Activated T-cell treated with anti-CD3 and anti-CD28 coated beads, Interleukin-2, amount 50 U/mL, for 1 hour (primary cell): ENCODE data around the gene STARD5.
"Not testable (repeated sequence)": the region's sequence is repeated elsewhere in the genome, so short reads cannot be mapped to it uniquely, and the experiment has no call there.

Source experiments
- DNase-seq: peaks from one replicate; pipeline ENCODE4 v3.0.0-alpha.2; 2020

The STARD5 gene

GRCh38 chr15:81323944-81324881 lies at the start of gene STARD5:
STARD5 (minus strand) TSS chr15:81324141; CDS start chr15:81324099, 42 bp downstream.
- DNase-seq = peak; percentile 96

- DNase-seq = no peak
These were observed 49.2 kb upstream of the STARD5 start for GRCh38 chr15:81373176-81373575.

- no peak for DNase-seq
These were observed 48.6 kb upstream of the STARD5 start for GRCh38 chr15:81372575-81372974.

- no peak for DNase-seq
These were observed 40.0 kb upstream of the STARD5 start for GRCh38 chr15:81363718-81364500.

- no peak for DNase-seq
These were observed 39.3 kb upstream of the STARD5 start for GRCh38 chr15:81363276-81363675.

- no peak for DNase-seq
These were observed 38.8 kb upstream of the STARD5 start for GRCh38 chr15:81362790-81363189.

GRCh38 chr15:81361891-81362290 lies 38.0 kb upstream of the STARD5 start:
- DNase-seq = no peak

- DNase-seq = no peak
These were observed 36.5 kb upstream of the STARD5 start for GRCh38 chr15:81360491-81360890.

- DNase-seq = no peak
These were observed 34.3 kb upstream of the STARD5 start for GRCh38 chr15:81358248-81358647.

GRCh38 chr15:81357180-81357686 lies 33.3 kb upstream of the STARD5 start:
- no peak for DNase-seq

- DNase-seq = no peak
These were observed 32.3 kb upstream of the STARD5 start for GRCh38 chr15:81356252-81356651.

- no peak for DNase-seq
These were observed 27.7 kb upstream of the STARD5 start for GRCh38 chr15:81351651-81352050.

GRCh38 chr15:81349271-81349670 lies 25.3 kb upstream of the STARD5 start:
- no peak for DNase-seq

GRCh38 chr15:81348691-81349090 lies 24.8 kb upstream of the STARD5 start:
- DNase-seq = not testable (repeated sequence)

GRCh38 chr15:81347910-81348309 lies 24.0 kb upstream of the STARD5 start:
- no peak for DNase-seq

GRCh38 chr15:81346611-81347010 lies 22.7 kb upstream of the STARD5 start:
- DNase-seq = no peak

- no peak for DNase-seq
These were observed 19.4 kb upstream of the STARD5 start for GRCh38 chr15:81343371-81343770.

GRCh38 chr15:81341351-81341750 lies 17.4 kb upstream of the STARD5 start:
- no peak for DNase-seq

GRCh38 chr15:81339851-81340250 lies 15.9 kb upstream of the STARD5 start:
- DNase-seq = no peak

- DNase-seq = no peak
These were observed 15.4 kb upstream of the STARD5 start for GRCh38 chr15:81339321-81339720.

GRCh38 chr15:81338170-81339007 lies 14.4 kb upstream of the STARD5 start:
- no peak for DNase-seq

- no peak for DNase-seq
These were observed 13.8 kb upstream of the STARD5 start for GRCh38 chr15:81337713-81338157.

- DNase-seq = no peak
These were observed 13.3 kb upstream of the STARD5 start for GRCh38 chr15:81337241-81337640.
